Activated CD4-positive, alpha-beta T cell treated with anti-CD3 and anti-CD28 coated beads, Interleukin-2, Interleukin-4, amounts not matched to agents 100 ng/mL and 50 ng/mL, durations not matched to agents 16 hours and 8 hours (primary cell): Measurements from ENCODE around the gene LENEP.

Experiments used
- DNase-seq: peaks from one replicate; pipeline ENCODE4 v3.0.0-alpha.2; 2020; ENCODE audit warnings: low spot score

LENEP gene

DNA sequence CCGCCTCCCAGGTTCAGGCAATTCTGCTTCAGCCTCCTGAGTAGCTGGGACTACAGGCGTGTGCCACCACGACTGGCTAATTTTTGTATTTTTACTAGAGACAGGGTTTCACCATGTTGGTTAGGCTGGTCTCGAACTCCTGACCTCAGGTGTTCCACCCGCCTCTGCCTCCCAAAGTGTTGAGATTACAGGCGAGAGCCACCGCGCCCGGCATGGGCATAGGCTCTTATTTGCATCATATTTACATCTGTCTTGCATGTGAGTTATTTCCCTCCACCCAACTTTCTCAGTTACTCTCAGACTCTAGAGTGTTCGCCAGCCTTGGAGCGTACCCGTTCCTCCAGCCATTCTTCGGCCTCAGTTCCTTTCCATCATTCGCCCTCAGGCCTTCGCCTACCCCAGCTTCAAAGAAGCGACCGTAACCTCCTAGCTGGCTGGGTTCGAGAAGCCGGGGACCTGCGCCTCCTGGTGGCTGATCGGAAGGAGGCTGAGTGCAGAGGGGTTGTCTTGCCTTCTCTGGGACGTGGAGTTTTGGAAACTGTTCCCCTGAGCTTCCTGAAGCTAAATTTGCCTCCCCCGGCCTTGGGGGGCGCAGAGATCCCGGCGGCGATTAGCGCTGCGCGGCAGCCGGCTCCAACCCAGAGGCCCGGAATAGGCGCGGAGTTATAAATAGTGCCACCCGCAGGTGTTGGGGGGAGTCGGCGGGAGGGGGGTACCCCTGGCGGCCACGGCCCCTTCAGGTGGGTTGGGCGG, 5.6 kb downstream of the LENEP start:
- DNase-seq: peak; percentile 86

DNA sequence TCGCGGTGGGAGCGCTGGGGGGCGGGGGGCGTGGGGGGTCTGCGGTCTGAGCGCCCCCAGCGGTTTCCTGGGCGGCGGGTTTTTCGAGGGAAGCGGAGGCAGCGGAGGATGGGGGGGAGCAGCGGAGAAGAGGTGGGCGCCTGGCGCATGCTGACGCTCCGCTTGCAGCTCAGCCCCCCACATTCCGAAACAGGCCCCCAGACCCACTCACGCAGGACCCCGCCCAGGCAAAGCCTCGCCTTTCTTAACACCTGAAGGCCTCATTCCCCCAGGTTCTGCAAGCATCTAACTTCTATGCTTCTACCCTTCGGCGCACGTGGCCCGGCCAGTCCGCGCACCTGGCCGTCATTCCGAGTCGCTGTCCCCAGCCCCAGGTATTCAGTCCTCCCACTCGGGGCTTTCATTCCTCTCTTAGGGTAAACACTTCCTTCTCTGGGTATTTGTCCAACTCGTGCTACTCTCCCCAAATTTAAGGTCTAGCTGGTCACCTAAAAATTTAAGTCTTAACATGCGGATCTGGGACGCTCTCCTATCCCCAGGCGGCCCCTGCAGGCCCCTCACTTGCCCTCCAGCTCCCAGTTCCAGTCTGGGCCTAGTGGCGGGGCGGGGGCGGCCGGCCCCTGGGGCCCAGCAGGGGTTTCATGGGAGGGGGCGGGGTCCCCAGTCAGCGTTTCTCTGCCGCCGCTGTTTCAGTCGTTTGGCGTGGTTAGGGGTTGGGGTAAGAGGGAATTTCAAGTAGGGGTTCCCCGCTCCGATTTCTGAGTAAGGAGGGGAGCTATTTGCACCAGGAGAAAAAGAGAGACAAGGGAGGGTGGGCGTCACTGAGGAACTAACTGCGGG, 6.4 kb downstream of the LENEP start:
- no peak for DNase-seq

DNA sequence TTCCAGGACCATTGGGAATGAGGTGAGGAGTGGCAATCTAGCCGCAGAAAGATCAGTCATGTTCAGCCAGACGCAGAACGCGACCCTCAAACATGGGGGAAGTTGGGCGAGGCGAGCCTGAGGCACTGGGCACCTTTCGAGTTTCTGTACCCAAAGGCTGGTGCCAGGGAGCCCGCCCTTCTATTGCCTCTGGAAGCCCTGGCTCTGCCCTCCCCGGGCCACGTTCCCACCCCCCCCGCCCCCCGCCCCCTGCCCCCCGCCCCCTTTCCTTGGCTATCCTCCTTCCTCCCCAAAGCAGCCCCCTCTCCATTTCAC, 7.0 kb downstream of the LENEP start:
- no peak for DNase-seq

DNA sequence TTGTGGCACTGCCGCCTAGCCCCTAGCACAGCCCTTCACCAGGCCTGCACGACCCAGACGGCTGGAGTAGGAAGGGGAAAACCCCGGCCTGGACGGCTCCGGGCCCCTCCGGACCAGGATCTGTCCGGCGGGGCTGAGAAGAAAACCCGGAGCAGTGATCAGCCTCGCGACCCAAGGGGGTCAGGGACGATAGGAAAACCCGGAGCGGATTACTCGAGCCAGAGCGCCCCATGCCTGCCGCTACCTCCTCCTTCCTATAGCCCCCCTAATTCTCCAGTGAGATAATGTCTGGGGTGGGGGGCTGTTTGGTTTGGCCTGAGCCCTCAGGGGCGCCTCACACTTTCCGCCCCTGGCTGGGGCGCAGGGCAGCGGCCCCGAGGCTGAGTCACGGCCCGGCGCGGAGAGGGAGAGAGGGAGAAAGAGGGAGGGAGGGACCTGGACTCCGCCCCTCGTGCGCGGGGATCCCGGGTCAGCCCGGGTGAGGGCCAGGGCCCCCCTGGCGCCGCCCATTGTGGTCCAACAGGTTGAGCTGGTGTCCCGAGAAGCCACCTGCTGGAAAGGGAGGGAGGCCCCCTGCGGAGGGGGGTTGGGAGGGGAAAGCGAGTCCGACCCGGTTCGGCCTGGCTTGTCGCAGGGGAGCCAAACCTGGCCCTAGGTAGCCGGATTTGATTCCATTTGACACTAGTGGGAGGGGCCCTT, 7.5 kb downstream of the LENEP start:
- peak; percentile 86 for DNase-seq

DNA sequence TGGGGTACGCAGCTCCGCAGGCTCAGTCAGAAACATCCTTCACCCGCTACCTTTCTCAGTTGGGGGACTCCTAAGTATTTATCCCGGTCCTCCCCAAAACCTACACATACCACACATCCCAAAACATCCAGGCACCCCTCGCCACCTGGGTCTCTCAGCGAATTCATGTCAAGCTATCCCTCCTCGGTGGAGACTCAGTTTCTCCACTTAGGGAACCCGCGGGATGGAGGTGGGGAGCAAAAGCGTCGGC, 8.0 kb downstream of the LENEP start:
- no peak for DNase-seq

DNA sequence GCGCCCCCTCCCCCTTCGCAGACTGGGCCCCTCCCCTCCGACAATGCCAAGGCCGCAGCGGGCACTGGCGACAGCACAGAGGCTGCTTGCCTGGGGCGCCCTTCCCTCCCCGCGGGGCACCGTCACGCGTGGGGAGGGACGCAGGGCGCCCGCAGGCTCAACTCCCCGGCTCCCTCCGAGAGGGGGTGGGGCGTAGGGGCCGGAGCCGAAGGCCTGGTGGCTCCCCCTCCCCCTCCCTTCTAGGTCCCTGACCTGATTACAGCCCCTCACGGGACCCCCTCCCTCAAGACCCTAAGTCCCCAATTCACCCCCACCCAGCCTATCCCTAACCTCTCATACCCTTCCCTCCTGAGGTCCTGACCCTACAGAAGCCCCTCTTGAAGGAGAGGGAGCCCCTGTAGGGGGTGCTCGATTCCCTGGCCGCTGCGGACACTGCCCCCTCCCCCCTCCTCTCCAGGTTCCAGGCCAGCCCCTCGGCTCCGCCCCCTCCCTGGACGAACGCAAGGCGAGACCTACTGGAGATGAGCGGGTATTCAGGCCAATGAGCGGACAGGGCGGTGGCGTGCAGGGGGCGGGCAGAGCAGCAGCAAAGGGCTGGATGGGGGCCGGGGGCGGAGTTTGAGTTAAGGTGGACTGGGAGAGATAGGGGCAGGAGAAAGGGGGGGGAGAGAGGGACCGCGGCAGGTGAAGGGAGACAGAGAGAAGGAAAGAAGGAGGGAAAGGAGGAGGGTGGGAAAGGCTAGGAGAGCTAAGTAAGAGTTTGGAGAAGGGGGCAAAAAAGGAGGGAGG, 8.5 kb downstream of the LENEP start:
- peak; percentile 99 for DNase-seq

DNA sequence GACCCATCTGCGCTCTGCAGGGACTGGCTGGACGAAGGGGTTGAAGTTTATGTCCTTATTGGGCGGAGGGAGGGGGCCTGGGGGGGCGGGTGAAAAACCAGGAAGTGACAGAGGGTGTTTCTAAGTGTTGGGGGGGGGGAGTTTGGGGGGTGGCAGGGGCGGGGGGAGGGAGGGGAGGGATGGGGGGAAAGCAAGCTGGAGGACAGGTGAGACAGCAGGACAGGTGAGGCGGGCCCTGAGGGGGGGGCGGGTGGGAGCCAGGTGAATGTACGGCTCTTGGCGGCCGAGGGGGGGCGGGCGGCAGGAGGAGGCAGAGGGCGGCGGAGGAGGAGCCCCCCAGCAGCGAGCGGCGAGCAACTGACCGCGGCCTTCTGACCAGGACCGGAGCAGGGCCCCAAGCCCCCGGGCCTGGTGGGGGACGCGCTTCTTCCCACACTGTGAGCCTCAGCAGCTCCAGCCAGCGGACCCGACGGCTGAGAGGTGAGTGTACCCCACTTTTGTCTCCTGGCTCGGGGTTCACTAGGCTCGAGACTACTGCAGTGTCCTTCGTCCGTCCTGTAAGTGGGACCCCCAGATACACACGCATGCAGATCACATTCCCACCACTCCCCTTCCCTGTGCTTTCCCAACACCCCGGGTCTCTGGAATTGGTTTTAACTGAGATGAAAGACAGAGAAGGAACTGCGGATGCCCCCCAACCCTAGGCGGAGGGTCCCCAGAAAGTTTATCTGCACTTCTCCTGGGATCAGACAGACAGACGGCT, 9.3 kb downstream of the LENEP start, which contains the start of gene ZBTB7B:
ZBTB7B (plus strand) TSS at position 339 of the 763 bp plus-strand sequence. CDS start 11,859 bp downstream, outside the sequence.
- no peak for DNase-seq

DNA sequence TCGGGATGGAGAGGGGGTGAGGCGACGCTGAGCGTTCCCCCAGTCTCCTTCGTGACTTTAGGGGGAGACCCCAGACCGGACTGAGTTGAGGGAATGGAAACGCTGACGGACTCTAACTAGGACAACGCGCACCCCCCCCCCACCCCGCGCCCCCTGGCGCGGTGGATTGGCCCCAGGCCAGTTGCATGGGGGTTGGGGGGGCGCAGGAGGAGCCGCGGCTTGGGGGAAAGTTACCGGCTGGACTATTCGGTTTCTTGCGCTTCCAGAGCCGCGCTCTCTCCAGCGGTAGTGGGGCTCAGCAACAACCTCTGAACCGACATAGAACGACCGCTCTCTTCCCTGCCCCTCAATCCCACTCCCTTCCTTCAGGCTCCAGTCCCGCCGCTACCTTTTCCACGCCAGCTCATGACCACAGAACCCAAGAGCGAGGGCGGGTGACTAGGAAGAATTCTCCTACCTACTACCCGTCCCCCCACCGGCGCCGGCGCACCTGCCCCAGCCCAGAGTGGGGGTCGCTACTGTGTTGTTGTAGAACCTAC, 9.9 kb downstream of the LENEP start:
- no peak for DNase-seq

DNA sequence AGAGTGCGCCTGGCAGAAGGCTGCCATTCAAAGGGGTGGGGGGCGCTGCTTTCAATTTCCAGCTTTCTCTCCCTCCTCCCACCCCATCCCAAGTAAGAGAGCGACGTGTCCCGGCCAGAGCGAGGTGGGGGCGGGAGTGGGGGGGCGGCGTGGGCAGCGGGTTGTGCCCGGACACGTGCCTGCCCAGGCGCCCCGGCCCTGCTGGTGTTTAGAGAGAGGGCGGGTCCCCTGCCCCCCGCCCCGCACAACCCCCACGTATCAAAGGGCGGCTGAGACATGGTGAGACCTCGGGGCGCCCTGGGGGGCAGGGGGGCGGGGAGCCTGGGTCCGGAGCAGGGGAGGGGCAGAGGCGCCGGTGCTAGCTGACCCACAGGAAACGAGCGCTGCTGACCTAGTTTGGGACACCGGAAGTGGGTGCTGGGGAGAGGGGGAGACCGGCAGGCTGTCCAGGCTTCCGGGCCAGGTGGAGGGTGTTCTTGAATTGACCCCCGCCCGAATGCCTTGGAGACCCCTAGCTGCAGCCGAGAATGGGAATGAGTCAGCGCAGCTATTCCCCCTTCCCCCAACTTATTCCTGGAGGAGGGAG, 10.5 kb downstream of the LENEP start:
- DNase-seq: no peak

DNA sequence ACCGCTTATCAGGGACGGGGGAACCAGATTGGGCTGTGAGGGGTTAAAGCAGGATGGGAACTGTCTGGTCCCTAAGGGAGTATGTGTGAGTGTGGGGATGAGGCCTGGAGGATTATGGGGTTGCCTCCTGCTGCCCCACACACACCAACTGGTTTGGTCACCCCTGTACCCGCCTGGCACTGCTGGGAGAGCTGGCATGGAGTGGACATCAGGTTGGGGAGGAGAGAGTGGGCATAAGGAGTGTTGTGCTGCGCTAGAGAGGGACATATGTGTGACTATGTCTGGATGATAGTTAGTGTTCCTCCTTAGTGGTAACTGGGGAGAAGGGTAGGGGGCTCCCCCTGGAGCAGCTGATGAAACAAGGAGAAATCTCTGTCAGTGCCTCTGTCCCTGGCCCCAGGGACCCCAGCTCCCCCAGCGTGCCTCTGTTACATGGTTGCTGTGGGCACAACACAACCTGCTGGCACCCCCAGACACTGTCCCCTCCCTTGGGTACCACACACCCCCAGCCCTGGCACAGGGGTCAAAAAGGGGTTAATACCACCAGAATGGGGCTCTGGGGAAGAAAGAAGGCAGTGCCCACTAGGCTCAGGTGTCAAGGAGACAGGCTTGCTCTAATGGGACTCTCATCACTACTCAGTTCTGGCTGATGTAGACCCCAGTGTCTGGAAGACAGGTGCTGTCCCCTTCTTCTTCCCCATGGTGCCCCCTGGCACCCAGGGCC, 11.1 kb downstream of the LENEP start:
- DNase-seq: no peak

DNA sequence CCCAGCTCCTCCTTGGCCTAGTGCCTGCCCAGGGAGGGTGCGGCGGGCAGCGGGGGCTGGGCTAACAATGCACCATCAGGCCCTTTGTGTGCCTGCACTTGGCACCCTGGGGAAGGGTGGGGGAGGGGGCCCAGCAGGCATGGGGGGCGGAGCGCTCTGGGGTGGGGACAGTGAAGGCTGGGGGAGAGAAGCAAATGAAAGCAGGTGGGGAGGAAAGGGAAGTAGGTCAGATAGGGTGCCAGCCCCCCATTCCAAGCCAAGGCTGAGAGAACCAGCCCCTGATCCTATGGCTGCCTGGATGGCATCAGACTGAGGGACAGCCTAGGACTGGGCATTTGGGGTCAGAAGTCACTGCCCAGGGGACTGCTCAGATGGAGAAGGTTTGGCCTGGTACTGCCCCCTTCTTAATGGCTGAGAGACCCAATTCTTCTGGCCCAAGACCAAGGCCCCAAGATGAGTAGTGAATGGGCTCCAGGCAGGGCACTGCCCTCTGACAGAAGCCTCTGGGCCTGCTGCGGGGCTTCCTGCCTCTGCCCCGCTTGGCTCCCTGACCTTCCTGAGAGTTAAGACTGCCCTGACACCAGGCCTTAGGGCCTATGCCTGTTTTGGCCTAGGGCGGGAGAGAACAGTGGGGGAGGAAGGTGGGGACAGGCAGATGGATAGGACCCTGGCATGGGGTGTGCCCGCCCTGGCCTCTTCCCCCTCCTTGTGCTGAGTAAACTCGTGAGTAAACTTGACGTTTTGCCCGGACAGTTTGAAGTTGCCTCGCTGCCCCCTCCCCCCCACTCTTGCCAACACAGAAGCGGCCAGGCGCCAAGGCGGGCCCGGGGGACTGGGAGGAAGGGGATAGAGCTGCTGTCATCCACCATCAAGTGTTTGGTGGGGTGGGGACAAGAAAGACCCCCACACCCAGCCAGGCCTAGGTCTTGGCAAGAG, 12.0 kb downstream of the LENEP start:
- no peak for DNase-seq

DNA sequence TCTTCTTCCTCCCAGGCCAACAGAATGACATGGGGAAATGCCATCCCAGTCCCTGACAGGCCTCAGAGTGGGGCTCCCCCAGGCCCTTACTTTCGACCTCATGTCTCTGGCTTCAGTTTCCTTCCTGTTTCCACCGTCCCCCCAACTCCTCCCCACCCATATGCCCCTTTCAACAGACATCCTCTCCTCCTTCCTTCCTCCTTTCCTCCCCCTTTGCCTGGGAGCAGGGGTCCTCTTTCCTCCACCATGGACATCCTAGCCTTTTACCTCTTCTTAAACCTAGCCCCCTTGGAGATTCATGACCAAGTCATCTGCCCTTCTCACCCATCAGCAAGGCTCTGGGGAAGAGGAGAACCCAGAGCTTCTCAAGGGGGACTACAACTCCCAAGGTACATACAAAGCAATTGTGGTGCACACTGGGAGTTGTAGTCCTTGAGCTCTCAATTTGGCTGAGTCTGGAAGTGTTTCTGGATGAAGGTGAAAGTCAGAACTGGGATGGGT, 13.3 kb downstream of the LENEP start:
- peak; percentile 79 for DNase-seq

DNA sequence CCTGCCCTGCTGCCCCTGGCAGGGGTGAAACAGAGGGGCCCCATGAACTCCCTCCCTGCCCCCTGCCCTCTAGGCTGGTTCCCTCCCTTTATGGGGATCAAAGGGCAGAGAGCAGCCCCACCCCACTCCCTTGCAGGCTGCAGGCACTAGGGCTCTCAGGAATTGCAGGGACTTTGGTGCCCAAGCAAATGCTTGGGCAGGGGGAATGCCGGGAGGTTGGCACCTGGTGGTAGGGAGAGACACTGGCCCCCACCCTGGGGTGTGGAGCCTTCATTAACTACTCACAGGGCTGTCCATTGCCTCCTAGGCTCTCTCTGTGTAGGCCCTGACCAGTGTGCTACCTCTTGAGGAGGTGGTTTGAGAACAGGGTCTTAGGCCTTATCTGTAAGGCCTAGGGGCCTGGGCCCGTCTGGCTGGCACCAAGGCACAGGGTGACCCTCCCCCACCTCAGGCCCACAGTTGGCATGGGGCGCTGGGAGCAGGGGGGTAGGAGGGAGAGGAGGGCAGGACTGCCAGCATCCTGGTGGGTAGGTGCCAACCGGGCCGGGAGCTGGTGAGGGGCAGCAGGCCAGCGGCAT, 14.0 kb downstream of the LENEP start:
- no peak for DNase-seq

DNA sequence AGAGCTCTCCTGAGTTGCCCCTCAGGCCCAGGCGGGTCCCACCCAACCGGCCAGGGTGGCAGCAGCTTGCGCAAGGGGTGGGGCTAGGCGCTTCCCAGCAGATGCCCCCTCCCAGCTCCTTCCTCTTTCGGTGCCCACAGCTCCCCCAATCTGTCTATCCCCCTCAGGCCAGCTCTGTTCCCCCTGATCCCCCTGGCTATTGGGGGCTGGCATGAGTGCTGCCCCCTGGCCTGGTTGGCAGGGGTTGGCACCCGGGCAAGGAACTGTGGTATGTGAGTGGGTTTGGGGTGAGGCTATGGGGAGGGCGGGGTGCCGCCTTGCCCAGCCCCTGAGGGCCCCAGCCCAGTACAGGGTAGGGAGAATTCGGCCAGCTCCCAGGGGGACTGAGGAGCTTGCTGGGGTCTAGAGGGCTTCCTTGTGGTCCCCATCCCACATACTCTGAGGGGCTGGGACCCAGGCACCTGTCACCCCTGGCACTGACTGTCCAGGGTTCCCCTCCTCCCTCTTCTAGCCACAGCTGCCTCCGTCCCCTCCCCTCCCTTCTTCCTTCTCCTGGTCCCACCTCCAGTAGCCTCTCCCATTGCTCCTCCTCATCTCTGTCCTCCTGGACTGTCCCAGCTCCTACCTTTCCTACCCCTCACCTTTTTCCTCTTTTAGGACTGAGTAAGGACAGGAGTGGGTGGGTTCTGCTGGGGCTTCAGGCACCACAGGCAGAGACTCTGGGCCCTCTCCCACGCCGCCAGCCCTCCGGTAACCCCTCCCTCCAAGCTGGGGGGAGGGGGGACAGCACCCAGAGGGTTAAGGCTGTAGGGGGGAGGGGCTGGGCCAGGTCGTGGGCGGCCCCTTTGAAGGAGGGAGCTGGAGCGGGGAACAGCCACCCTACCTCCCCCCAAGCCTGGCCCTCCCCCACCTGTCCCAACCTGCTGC, 14.9 kb downstream of the LENEP start:
- DNase-seq: peak; percentile 79

DNA sequence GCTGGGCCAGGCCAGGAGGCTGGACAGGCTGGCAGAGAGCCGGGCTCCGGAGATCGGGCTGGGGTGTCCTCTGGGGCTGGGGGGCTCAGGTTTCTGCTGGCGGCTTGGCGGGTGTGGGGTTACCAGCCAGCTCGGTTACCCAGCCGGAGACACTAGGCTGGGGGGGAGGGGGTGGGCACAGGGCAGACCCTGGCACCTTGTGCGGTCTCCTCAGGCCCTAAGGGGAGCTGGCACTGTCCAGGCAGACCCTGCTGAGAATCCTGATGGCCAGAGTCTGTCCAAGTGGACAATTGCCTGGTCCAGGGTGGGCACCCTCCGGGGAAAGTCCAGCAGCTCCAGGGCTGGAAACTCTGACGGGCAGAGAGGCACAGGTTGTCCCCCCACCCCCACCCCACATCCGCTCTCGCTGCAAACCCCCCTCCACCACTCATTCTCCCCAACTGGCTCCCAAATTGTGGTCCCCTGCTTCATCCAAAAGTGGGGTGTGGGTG, 15.9 kb downstream of the LENEP start:
- no peak for DNase-seq

DNA sequence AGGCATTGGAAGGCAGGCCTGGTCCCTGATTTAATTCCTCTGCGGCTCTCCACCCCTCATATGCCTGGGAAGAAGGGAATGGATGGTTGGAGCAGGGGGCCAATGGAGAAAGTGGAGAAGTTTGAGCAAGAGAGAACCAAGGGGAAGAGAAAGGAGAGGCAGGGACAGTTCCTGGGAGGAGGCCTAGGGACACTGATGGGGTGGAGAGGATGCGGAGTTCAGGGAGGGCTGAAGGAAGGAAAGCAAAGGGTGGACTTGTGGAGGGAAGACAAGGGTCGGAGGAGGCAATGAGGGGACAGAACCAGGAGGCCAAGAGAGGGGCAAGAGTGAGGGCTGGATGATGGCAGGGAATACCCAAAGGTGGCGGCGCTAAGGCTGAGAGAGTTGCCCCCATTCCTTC, 16.4 kb downstream of the LENEP start:
- no peak for DNase-seq

DNA sequence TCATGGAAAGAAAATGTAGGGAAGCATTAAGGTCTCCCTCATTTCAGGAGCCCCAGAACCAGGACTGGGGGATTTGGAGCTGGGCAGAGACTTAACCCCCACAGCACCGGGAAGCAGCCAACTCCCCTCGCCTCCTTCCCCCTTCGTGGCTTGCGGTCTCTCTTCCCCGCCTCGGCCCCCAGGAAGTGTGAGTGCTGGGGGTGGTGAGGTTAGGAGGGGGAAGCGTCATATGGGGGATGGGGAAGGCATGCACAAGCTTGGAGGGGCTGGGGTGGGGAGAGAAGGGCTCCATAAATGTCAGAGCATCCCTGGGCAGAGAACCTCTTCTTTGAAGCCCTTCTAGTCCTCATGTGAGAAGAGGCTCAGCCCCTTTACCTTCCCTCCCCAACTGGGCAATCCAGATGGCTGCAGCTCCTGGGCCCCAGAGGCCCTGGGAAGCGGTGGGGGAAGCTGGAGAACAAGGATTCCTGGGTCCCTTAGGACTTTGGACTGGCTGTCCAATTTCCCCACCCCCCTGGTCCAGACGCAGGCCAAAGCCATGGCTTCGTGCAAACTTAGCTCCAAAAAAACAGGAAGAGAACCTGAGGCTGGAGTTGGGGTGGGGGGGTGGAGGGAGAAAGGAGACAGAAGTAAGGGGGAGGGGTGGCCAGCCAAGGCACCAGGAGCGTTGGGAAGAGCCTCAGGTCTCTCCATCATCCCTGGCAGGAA, 17.0 kb downstream of the LENEP start:
- DNase-seq: peak; percentile 61
